ENCODE results near the gene PPL.

PPL gene

GRCh38 chr16:4864728-4865127, 72.2 kb downstream of the PPL start:
- DNase-seq (ENCODE audit: low spot score): no peak

GRCh38 chr16:4862639-4863038, 74.3 kb downstream of the PPL start:
- DNase-seq (ENCODE audit: low spot score): no peak

GRCh38 chr16:4860727-4861342, 76.1 kb downstream of the PPL start:
- no peak for DNase-seq (ENCODE audit: low spot score)

DNA sequence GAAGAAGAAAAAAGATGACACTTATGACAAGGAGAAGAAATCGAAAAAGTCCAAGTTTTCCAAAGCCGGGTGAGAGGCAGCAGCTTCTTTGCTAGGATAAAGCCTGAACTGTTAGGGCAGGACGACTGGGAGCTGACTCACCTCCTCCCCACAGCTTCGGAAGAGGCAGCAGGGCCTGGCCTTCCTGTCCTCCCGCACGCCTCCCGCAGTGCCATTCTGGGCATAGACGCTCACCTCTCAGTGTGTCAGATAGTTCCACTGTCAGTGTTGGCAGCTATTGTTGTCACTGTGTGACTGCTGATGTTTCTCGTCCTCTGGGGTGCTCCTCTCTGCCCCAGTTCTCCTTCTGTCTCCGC, 77.1 kb downstream of the PPL start:
- DNase-seq (ENCODE audit: low spot score): no peak

- no peak for DNase-seq (ENCODE audit: low spot score)
Measured at GRCh38 chr16:4859190-4859899, 77.6 kb downstream of the PPL start.

GRCh38 chr16:4855804-4856203, 81.1 kb downstream of the PPL start:
- no peak for DNase-seq (ENCODE audit: low spot score)

DNA sequence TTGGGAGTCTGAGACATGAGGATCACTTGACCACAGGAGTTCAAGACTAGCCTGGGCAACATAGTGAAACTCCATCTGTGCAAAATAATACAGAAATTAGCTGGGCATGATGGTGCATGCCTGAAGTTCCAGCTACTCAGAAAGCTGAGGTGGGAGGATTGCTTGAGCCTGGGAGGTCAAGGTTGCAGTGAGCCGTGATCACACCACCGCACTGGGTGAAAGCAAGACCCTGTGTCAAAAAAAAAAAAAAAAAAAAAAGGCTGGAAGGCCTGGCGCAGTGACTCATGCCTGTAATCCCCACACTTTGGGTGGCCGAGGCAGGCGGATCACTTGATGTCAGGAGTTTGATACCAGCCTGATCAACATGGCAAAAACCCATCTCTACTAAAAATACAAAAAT, 81.6 kb downstream of the PPL start:
- no peak for DNase-seq (ENCODE audit: low spot score)

DNA sequence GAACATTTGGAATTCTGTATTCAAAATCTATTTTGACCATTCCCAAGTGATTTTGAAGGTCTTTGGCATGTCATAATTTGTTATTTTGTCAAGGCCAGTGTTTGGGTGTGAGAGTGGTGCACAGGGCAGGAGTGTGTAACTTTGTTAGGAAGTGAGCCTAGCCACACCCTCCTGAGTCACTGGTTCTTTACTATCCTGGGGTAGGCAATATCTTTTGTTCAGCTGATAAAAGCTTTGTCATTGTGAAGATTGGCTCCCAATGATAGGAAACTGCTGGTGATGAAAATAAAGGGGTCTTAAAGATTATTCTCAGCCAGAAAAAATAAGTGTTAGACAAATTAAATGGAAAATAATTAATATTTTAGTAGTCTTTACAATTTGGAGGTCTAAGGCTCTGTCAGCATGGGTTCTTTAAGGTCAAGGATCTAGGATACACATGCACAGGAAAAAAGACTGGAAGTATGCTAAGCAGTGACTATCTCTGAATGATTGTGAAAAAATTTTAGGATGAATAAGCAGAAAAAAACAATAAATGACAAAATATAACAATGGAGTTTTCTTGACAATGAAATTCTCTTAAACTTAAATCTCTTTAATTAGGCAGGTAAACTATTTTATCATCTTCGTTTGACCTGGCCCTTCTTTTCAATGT, 84.6 kb downstream of the PPL start:
- DNase-seq (ENCODE audit: low spot score): no peak

GRCh38 chr16:4850211-4850610, 86.7 kb downstream of the PPL start:
- DNase-seq (ENCODE audit: low spot score): no peak

- peak; percentile 11 for DNase-seq (ENCODE audit: low spot score)
Measured at GRCh38 chr16:4847774-4848587, 89.0 kb downstream of the PPL start.

DNA sequence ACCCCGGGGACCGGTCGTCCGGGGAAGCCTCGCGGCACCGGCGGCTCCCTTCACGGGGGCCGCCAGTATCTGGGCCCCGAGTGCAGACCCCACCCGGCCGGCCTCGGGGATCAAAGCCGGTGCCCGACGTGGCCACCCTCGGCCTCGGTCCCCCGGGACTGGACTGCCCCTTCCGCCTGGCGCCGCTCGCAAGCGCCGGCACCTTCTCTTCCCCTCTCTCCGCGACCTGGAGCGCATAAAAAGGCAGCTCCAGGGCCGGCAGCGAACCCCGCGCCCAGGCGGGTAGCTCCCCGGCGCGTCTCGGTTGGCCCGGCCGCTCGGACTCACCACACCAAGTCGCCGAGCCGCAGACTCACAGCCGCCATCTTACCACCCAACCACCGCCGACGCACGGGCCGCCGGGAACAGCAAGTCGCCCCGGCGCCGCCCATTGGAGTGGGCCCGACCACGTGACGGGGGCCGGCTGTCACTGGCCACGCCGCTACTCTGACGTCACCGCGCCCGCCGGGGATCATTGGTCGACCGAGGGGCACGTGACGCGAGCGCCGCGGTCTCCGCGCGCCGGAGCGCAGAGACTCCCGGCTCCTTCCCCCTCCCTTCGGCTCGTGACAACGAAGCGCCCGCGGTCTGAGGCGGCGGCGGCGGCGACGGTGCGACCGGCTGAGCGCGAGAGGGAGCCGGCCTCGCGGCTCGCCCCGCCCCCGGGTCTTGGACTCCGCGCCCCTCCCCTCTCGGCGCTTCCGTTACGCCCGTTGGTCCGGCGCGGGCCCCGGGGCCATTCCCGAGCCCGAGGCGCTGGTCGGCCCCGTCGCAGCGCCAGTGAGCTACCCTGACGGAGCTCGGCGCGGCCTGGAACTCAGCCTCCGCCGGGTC, 89.8 kb downstream of the PPL start, which contains the start of the genes GLYR1 and UBN1:
GLYR1 (minus strand) TSS at position 388 of the 873 bp plus-strand sequence; CDS start at position 365, 23 bp downstream.
UBN1 (plus strand) TSS at position 581 of the 873 bp plus-strand sequence. CDS start 5,437 bp downstream, outside the sequence.
- DNase-seq (ENCODE audit: low spot score): peak; percentile 95

GRCh38 chr16:4846503-4846900, 90.4 kb downstream of the PPL start:
- DNase-seq (ENCODE audit: low spot score): peak; percentile 28

GRCh38 chr16:4840984-4841383, 96.0 kb downstream of the PPL start:
- no peak for DNase-seq (ENCODE audit: low spot score)

GRCh38 chr16:4839942-4840341, 97.0 kb downstream of the PPL start:
- DNase-seq (ENCODE audit: low spot score): no peak

- DNase-seq (ENCODE audit: low spot score): no peak
Measured at GRCh38 chr16:4837733-4838501, 99.0 kb downstream of the PPL start.

DNA sequence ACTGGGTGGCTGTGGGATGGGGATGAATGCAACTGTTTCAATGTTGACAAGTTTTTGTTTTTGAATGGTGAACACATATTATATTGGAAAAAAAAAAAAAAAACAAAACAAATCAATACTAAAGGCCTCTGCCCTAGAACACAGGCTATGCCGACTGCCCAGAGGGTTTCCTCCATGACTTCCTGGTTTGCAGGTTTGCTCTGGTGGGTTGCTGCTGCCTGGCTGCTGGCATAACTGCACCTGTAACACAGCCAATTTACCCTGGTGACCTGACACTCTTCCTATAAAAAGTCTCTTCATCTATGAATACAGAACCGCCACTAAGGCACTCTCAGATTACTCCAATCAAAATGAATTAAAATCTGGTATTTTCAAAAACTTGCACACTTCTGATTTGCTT, 100.2 kb downstream of the PPL start:
- no peak for DNase-seq (ENCODE audit: low spot score)

- no peak for DNase-seq (ENCODE audit: low spot score)
Measured at GRCh38 chr16:4833584-4833983, 103.4 kb downstream of the PPL start.

GRCh38 chr16:4832698-4833343, 104.1 kb downstream of the PPL start:
- DNase-seq (ENCODE audit: low spot score): no peak
